Gastroesophageal sphincter (tissue), 3 donors: ENCODE results near the gene CYTIP.

Experiments
- EP300 ChIP-seq: sonication (generic); formaldehyde crosslinking; IDR thresholded peaks from one replicate; pipeline ENCODE4 v1.6.1; 2017; ENCODE audit warnings: antibody characterized with exemption, mild to moderate bottlenecking
- POLR2A ChIP-seq, 2 donors: fragments of 450-650 bp; IDR thresholded peaks; one replicate each; pipeline ENCODE4 v1.6.1; 2017; ENCODE audit warnings: antibody characterized with exemption in 2 of 2, mild to moderate bottlenecking in 2 of 2, moderate library complexity in 1 of 2
- POLR2AphosphoS5 ChIP-seq: sonication (generic); formaldehyde crosslinking; IDR thresholded peaks from one replicate; pipeline ENCODE4 v1.6.1; 2017; ENCODE audit warnings: antibody characterized with exemption
- TF ChIP-seq, protein P1 (sequence below), 4 experiments: fragments of 200-600 bp in 2 of 4; fragments of 450-650 bp in 2 of 4; sonication (generic) in 1 of 4; IDR thresholded peaks; one replicate each; pipeline ENCODE4 v1.5.1; 2017 to 2019; ENCODE audit warnings: antibody characterized with exemption in 4 of 4, mild to moderate bottlenecking in 2 of 4, moderate library complexity in 2 of 4

DNA sequence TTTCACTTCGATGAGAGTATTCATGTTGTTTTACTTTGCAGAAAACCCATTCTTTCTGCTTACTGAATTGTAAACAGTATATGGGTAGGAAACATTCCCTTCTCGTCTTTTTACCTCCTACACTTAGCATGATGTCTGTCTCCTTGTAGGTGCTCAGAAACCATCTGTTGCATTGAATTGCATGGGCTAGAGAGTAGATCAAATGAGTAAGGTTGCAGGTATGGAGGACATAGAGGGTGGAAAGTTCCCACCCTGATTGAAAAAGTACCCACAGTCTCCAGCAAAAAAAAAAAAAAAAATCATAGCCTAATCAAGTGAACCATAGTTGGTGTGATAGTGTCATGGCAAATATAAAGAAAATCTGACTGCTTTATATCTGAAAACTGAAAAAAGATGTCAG, 1.7 kb downstream of the CYTIP start:
- TF ChIP-seq, protein P1, sequence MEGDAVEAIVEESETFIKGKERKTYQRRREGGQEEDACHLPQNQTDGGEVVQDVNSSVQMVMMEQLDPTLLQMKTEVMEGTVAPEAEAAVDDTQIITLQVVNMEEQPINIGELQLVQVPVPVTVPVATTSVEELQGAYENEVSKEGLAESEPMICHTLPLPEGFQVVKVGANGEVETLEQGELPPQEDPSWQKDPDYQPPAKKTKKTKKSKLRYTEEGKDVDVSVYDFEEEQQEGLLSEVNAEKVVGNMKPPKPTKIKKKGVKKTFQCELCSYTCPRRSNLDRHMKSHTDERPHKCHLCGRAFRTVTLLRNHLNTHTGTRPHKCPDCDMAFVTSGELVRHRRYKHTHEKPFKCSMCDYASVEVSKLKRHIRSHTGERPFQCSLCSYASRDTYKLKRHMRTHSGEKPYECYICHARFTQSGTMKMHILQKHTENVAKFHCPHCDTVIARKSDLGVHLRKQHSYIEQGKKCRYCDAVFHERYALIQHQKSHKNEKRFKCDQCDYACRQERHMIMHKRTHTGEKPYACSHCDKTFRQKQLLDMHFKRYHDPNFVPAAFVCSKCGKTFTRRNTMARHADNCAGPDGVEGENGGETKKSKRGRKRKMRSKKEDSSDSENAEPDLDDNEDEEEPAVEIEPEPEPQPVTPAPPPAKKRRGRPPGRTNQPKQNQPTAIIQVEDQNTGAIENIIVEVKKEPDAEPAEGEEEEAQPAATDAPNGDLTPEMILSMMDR (IDR thresholded peaks at IDR 0.05): no peak
- TF ChIP-seq EP300: no peak
- TF ChIP-seq POLR2A (IDR thresholded peaks at IDR 0.05): no peak
- TF ChIP-seq POLR2AphosphoS5: no peak
